ENCODE results near the gene CASQ1. TPM values are rescaled to one million over a fixed set of nuclear protein-coding genes. Genes with fewer than 3 reads are reported as not detected.

The CASQ1 gene
- total and polyA plus RNA-seq, 3 donors from 2014 or later: 3.4 to 10.2 (median 5.6) TPM

GRCh38 chr1:160197231-160197630, 6.9 kb downstream of the CASQ1 start:
- Histone ChIP-seq H3K27ac (no peak overlapping the region), H3K4me3 (no peak overlapping the region), H3K4me1 (peaks cover 16% of the 10 kb centered on the region), H3K9me3 (no peaks in the 10 kb centered on the region), H3K36me3 (ENCODE audit: low read depth, missing control alignments) (no peaks in the 10 kb centered on the region), H3K27me3 (no peaks in the 10 kb centered on the region)
- TF ChIP-seq CTCF (IDR thresholded peaks at IDR 0.05) (no peak), POLR2A (IDR thresholded peaks at IDR 0.05) (no peak)
- DNase-seq: no peak
- intact Hi-C loops (cut with DNase I; ENCODE audit: low total_unique reads): loop anchor here (10.0 kb wide), 2 partner anchors 48 to 92 kb away; no protein-coding TSS in a partner anchor
- 96% methylated on average over 4 of the region's 4 CpGs for WGBS, 2 donors

GRCh38 chr1:160200786-160201185, 10.4 kb downstream of the CASQ1 start:
- no peak for DNase-seq
- Histone ChIP-seq H3K4me1 (peaks cover 10% of the 10 kb centered on the region), H3K27ac (no peak overlapping the region), H3K4me3 (no peak overlapping the region), H3K36me3 (ENCODE audit: low read depth, missing control alignments) (no peaks in the 10 kb centered on the region), H3K9me3 (no peaks in the 10 kb centered on the region), H3K27me3 (no peaks in the 10 kb centered on the region)
- intact Hi-C loops (cut with DNase I; ENCODE audit: low total_unique reads): no loop called here
- TF ChIP-seq POLR2A (IDR thresholded peaks at IDR 0.05): no peak
- TF ChIP-seq CTCF (IDR thresholded peaks at IDR 0.05): no peak
- 95 to 100% methylated on average over 4 of the region's 4 CpGs for WGBS, 2 donors

GRCh38 chr1:160204526-160205241, 14.3 kb downstream of the CASQ1 start:
- intact Hi-C loops (cut with DNase I; ENCODE audit: low total_unique reads): no loop called here
- WGBS, 2 donors: 16 to 18% methylated on average over 7 of the region's 7 CpGs
- Histone ChIP-seq H3K36me3 (ENCODE audit: low read depth, missing control alignments) (no peaks in the 10 kb centered on the region), H3K9me3 (no peaks in the 10 kb centered on the region), H3K27me3 (no peaks in the 10 kb centered on the region), H3K27ac (peak overlapping the region; percentile 86 to 91), H3K4me1 (peaks cover 46% of the 10 kb centered on the region), H3K4me3 (peak overlapping the region; percentile 91 to 97)
- no peak for TF ChIP-seq POLR2A (IDR thresholded peaks at IDR 0.05)
- no peak for TF ChIP-seq CTCF (IDR thresholded peaks at IDR 0.05)
- no peak for DNase-seq

- peak within 1 kb of the TSS; percentile 86 to 91 for H3K27ac ChIP-seq
- DNase-seq: peak; percentile 81
- intact Hi-C loops (cut with DNase I; ENCODE audit: low total_unique reads): no loop called here
- no peaks in the 10 kb centered on the region for H3K36me3 ChIP-seq (ENCODE audit: low read depth, missing control alignments)
- no peaks in the 10 kb centered on the region for H3K9me3 ChIP-seq
- WGBS, 2 donors: 0% methylated on average over 5 to 63 of the region's 76 CpGs
- H3K4me3 ChIP-seq: peak within 1 kb of the TSS; percentile 91 to 97
- TF ChIP-seq CTCF (IDR thresholded peaks at IDR 0.05) (no peak), POLR2A (IDR thresholded peaks at IDR 0.05) (no peak)
- no peaks in the 10 kb centered on the region for H3K27me3 ChIP-seq
- peaks cover 53% of the 10 kb centered on the region for H3K4me1 ChIP-seq
Measured at GRCh38 chr1:160205242-160206035, 15.1 kb downstream of the CASQ1 start, which contains the start of gene PEA15. PEA15 (plus strand) TSS chr1:160205384; CDS start chr1:160211545, 6,161 bp downstream.
